B cell (primary cell): ENCODE results near the gene ATAD3B. TPM values are rescaled to one million over a fixed set of nuclear protein-coding genes. Genes with fewer than 3 reads are reported as not detected.
A peak's percentile ranks its signal among the peaks of the same experiment; 100 is the strongest.
"Not testable (repeated sequence)": the region's sequence is repeated elsewhere in the genome, so short reads cannot be mapped to it uniquely, and the experiment has no call there.

Source experiments
- ATAC-seq: fragments of 200-7000 bp; cut with Tn5 transposase; one replicate; pipeline ENCODE4 v1.10.0; 2021; ENCODE audit warnings: low read depth, mild to moderate bottlenecking, moderate number of reproducible peaks, moderate library complexity
- CTCF ChIA-PET: fragments of 350-600 bp; sonication (Branson Sonifier 250); formaldehyde crosslinking; loops from one replicate; lab custom pipeline; 2021; ENCODE audit warnings: antibody characterized with exemption, inconsistent platforms; lab: Charles Lee
- POLR2A ChIA-PET: fragments of 350-600 bp; sonication (Branson Sonifier 250); formaldehyde crosslinking; loops from one replicate; lab custom pipeline; 2021; ENCODE audit warnings: antibody characterized with exemption; lab: Charles Lee
- DNase-seq: peaks from one replicate; pipeline ENCODE4 v3.0.0; 2013
- H2AFZ ChIP-seq: 2 replicates; pipeline ENCODE4 v1.6.1; 2012; ENCODE audit warnings: mild to moderate bottlenecking, low read depth, low read length; ENCODE audit not compliant: insufficient read depth, poor library complexity, severe bottlenecking
- H3K27ac ChIP-seq, 2 donors: 1 replicate in 1 of 2; 2 replicates in 1 of 2; pipeline ENCODE4 v1.5.1; 2012 to 2013; ENCODE audit warnings: low read length in 2 of 2, mild to moderate bottlenecking in 2 of 2, moderate library complexity in 1 of 2
- H3K27me3 ChIP-seq, 4 experiments: fragments of 200-600 bp in 1 of 4; sonication (generic) in 1 of 4; replicated peaks in 1 of 4; 1 replicate in 2 of 4; 2 replicates in 2 of 4; pipeline versions ENCODE4 v1.6.1 to v1.7.0; 2013 to 2016; ENCODE audit warnings: low read length in 3 of 4, mild to moderate bottlenecking in 2 of 4, mixed read lengths in 1 of 4, moderate library complexity in 1 of 4; ENCODE audit not compliant: insufficient read depth in 4 of 4, control insufficient read depth in 3 of 4; ENCODE audit errors: control extremely low read depth in 1 of 4
- H3K36me3 ChIP-seq, 2 experiments: replicated peaks in 1 of 2; 1 replicate in 1 of 2; 2 replicates in 1 of 2; pipeline versions ENCODE4 v1.6.1 to v1.7.1; 2013; ENCODE audit warnings: low read length in 1 of 2; ENCODE audit not compliant: insufficient read depth in 2 of 2, control insufficient read depth in 1 of 2; ENCODE audit errors: control extremely low read depth in 1 of 2, extremely low read depth in 1 of 2
- H3K4me1 ChIP-seq, 2 donors: fragments of 200-600 bp in 1 of 2; sonication (generic) in 1 of 2; 1 replicate in 1 of 2; 2 replicates in 1 of 2; pipeline versions ENCODE4 v1.5.1 to v1.6.1; 2013 to 2017; ENCODE audit warnings: low read length in 2 of 2; ENCODE audit not compliant: control insufficient read depth in 2 of 2, insufficient read depth in 2 of 2
- H3K4me2 ChIP-seq: replicated peaks from 2 replicates; pipeline ENCODE3; 2012; ENCODE audit warnings: mild to moderate bottlenecking, low read depth, low read length; ENCODE audit not compliant: poor library complexity, severe bottlenecking
- H3K4me3 ChIP-seq, 5 experiments: fragments of 200-600 bp in 1 of 5; sonication (generic) in 1 of 5; 1 replicate in 3 of 5; 2 replicates in 2 of 5; pipeline versions ENCODE4 v1.5.1 to v1.7.0; 2011 to 2016; ENCODE audit warnings: low read length in 4 of 5, mild to moderate bottlenecking in 4 of 5, low read depth in 2 of 5, control low read depth in 1 of 5, moderate library complexity in 1 of 5; ENCODE audit not compliant: insufficient read depth in 1 of 5; ENCODE audit errors: control extremely low read depth in 1 of 5, extremely low read depth in 1 of 5
- H3K79me2 ChIP-seq: fragments of 200-600 bp; sonication (generic); one replicate; pipeline ENCODE4 v1.6.0; 2016; ENCODE audit warnings: low read length; ENCODE audit not compliant: control insufficient read depth, insufficient read depth
- H3K9ac ChIP-seq: fragments of 200-600 bp; sonication (generic); 2 replicates; pipeline ENCODE4 v1.6.1; 2017; ENCODE audit warnings: mild to moderate bottlenecking, low read length, moderate library complexity
- H3K9me3 ChIP-seq, 3 donors: one replicate each; pipeline versions ENCODE4 v1.6.1 to v1.7.1; 2013; ENCODE audit warnings: low read length in 2 of 3; ENCODE audit not compliant: control insufficient read depth in 2 of 3, insufficient read depth in 1 of 3; ENCODE audit errors: control extremely low read depth in 1 of 3
- H4K20me1 ChIP-seq: 2 replicates; pipeline ENCODE4 v1.6.0; 2012; ENCODE audit warnings: mild to moderate bottlenecking, low read length; ENCODE audit not compliant: insufficient read depth, control insufficient read depth, poor library complexity, severe bottlenecking
- H3K27ac Mint-ChIP-seq: one replicate; pipeline ENCODE4 v1.8.0; 2021; ENCODE audit warnings: mixed read lengths
- H3K27me3 Mint-ChIP-seq: one replicate; pipeline ENCODE4 v1.8.0; 2021; ENCODE audit warnings: mixed read lengths
- H3K4me1 Mint-ChIP-seq: one replicate; pipeline ENCODE4 v1.8.0; 2021; ENCODE audit warnings: mixed read lengths
- H3K4me3 Mint-ChIP-seq: one replicate; pipeline ENCODE4 v1.8.0; 2021; ENCODE audit warnings: mixed read lengths
- H3K9me3 Mint-ChIP-seq: one replicate; pipeline ENCODE4 v1.8.0; 2022; ENCODE audit warnings: mixed read lengths; ENCODE audit not compliant: insufficient read depth
- CTCF ChIP-seq: fragments of 200-600 bp; IDR thresholded peaks from one replicate; pipeline ENCODE4 v1.8.0; 2022; ENCODE audit warnings: antibody characterized with exemption, mild to moderate bottlenecking
- EZH2 ChIP-seq: IDR thresholded peaks from 2 replicates; pipeline ENCODE4 v1.6.1; 2012; ENCODE audit warnings: borderline replicate concordance, low read depth, mild to moderate bottlenecking, moderate library complexity, low read length; ENCODE audit not compliant: insufficient read depth, poor library complexity, severe bottlenecking
- WGBS: methylation state at CpG from one replicate; pipeline ENCODE4 v1.1.5; 2013; ENCODE audit warnings: missing lambda C conversion rate; ENCODE audit not compliant: insufficient coverage; 5-methylcytosine and 5-hydroxymethylcytosine counted together
- intact Hi-C: fragments of 100-400 bp; cut with micrococcal nuclease; formaldehyde crosslinking; loops from one replicate; pipeline ENCODE4 v1.10.0; 2022
- polyA plus RNA-seq: library from polyadenylated mRNA; depleted of rRNA; stranded (reverse); fragments of >200 nt; gene quantifications from 2 replicates; pipeline ENCODE4 v1.2.3, GENCODE V29; 2012
- total RNA-seq, 2 donors: library from RNA; stranded (reverse); fragments of 120-200 nt in 1 of 2; gene quantifications; 1 replicate in 1 of 2; 2 replicates in 1 of 2; pipeline versions ENCODE4 v1.2.3 to v1.2.4, GENCODE V29; 2013 to 2022

Gene ATAD3B
- total and polyA plus RNA-seq, 2 donors (not counting 1 experiment from before 2014, with no cell fraction given), result 50.9 to 51.5 TPM

GRCh38 chr1:1468196-1468985, 3.2 kb upstream of the ATAD3B start:
- H3K4me3 Mint-ChIP-seq, H3K27me3 ChIP-seq, H3K79me2 ChIP-seq, H2AFZ ChIP-seq, CTCF ChIA-PET, H3K9ac ChIP-seq, H3K9me3 Mint-ChIP-seq, H3K27ac ChIP-seq, ATAC-seq, H4K20me1 ChIP-seq, H3K4me2 ChIP-seq, intact Hi-C loops, H3K9me3 ChIP-seq, POLR2A ChIA-PET, H3K27ac Mint-ChIP-seq, H3K36me3 ChIP-seq, H3K4me3 ChIP-seq, DNase-seq, H3K27me3 Mint-ChIP-seq: not testable (repeated sequence)
- 72% methylated on average over 11 of the region's 44 CpGs for WGBS
- peaks cover 13% of the 10 kb centered on the region in 2 donors for H3K4me1 ChIP-seq
- peaks cover 22% of the 10 kb centered on the region for H3K4me1 Mint-ChIP-seq

GRCh38 chr1:1470626-1471388, 758 bp upstream of the ATAD3B start:
- Mint-ChIP-seq H3K27me3 (no peaks in the 10 kb centered on the region), H3K4me1 (peaks cover 23% of the 10 kb centered on the region), H3K4me3 (peak overlapping the region; percentile 87), H3K9me3 (no peaks in the 10 kb centered on the region), H3K27ac (peak overlapping the region; percentile 84)
- Histone ChIP-seq H2AFZ (peak overlapping the region; percentile 76), H3K27ac (peak overlapping the region; percentile 63 to 73), H3K36me3 (no peaks in the 10 kb centered on the region), H3K9ac (peak overlapping the region; percentile 66), H3K4me2 (peak overlapping the region; percentile 76), H3K4me1 (peaks cover 13% of the 10 kb centered on the region in 2 donors), H3K4me3 (peak overlapping the region; percentile 74 to 89 (median 84)), H3K9me3 (no peaks in the 10 kb centered on the region), H3K27me3 (no peaks in the 10 kb centered on the region), H4K20me1 (peaks cover 11% of the 10 kb centered on the region), H3K79me2 (peaks cover 22% of the 10 kb centered on the region)
- no peak for TF ChIP-seq EZH2
- TF ChIP-seq CTCF, result no peak
- WGBS, result 39% methylated on average over 13 of the region's 16 CpGs
- DNase-seq (no peak), ATAC-seq (peak; percentile 6)
- intact Hi-C loops, result loop anchor here (1.0 to 2.0 kb wide), 5 partner anchors 34 to 103 kb away; partner anchors contain the start of genes MRPL20 and SSU72
- POLR2A ChIA-PET, result no interaction called here
- CTCF ChIA-PET, result no interaction called here

- intact Hi-C loops, H3K9me3 ChIP-seq, POLR2A ChIA-PET, H3K27me3 ChIP-seq, H2AFZ ChIP-seq, CTCF ChIA-PET, H3K9me3 Mint-ChIP-seq, H3K9ac ChIP-seq, ATAC-seq, H3K27me3 Mint-ChIP-seq, H3K27ac ChIP-seq, H3K36me3 ChIP-seq: not testable (repeated sequence)
- WGBS, result 1% methylated on average over 41 of the region's 65 CpGs
- Mint-ChIP-seq H3K27ac (peak overlapping the region; percentile 71), H3K4me1 (peaks cover 23% of the 10 kb centered on the region), H3K4me3 (peak overlapping the region; percentile 75)
- Histone ChIP-seq H4K20me1 (peaks cover 21% of the 10 kb centered on the region), H3K4me2 (peak overlapping the region; percentile 66), H3K4me1 (peaks cover 13% of the 10 kb centered on the region in 2 donors), H3K4me3 (peak overlapping the region; percentile 8 to 77 (median 35)), H3K79me2 (peaks cover 32% of the 10 kb centered on the region)
- peak; percentile 38 for DNase-seq
Observed at GRCh38 chr1:1472053-1472876, 700 bp downstream of the ATAD3B start.
